ENCODE results near the gene EPS8L3.

- TF ChIP-seq CTCF (conservative IDR thresholded peaks at IDR 0.05; ENCODE audit: low read depth, low read length) = no peak
- TF ChIP-seq CEBPB (IDR thresholded peaks at IDR 0.05; ENCODE audit: low read depth, low read length) = no peak
- TF ChIP-seq USF2 (IDR thresholded peaks at IDR 0.05; ENCODE audit: low read depth, low read length) = no peak
- TF ChIP-seq POLR2A (IDR thresholded peaks at IDR 0.05; ENCODE audit: low read depth, low read length) = no peak
- no peak for TF ChIP-seq RAD21 (IDR thresholded peaks at IDR 0.05; ENCODE audit: low read length)
- no peak for TF ChIP-seq MXI1 (IDR thresholded peaks at IDR 0.05; ENCODE audit: borderline replicate concordance, low read depth, low read length)
- TF ChIP-seq ELK1 (IDR thresholded peaks at IDR 0.05; ENCODE audit: borderline replicate concordance, low read depth, low read length) = no peak
- no peak for TF ChIP-seq MAFK (IDR thresholded peaks at IDR 0.05; ENCODE audit: low read depth, low read length)
- TF ChIP-seq NFE2L2 (IDR thresholded peaks at IDR 0.05; ENCODE audit: low read depth, low read length) = no peak
- no peak for TF ChIP-seq BHLHE40 (IDR thresholded peaks at IDR 0.05; ENCODE audit: low read depth, low read length)
- no peak for TF ChIP-seq RFX5 (IDR thresholded peaks at IDR 0.05; ENCODE audit: low read depth, low read length)
Measured at GRCh38 chr1:109765896-109766615, 2.3 kb upstream of the EPS8L3 start.

Data from IMR-90 (cell line).